ENCODE results near the gene LEP. TPM values are rescaled to one million over a fixed set of nuclear protein-coding genes. Genes with fewer than 3 reads are reported as not detected.

Gene LEP
- total RNA-seq, 1 donor from 2014 or later = 7.4 TPM

- Histone ChIP-seq H3K9me3 (no peaks in the 10 kb centered on the region), H3K4me3 (no peak overlapping the region), H3K27ac (no peak overlapping the region), H3K27me3 (no peaks in the 10 kb centered on the region), H3K4me1 (peaks cover 36% of the 10 kb centered on the region), H3K36me3 (no peaks in the 10 kb centered on the region)
- intact Hi-C loops (cut with DNase I) = no loop called here
- DNase-seq (ENCODE audit: extremely low spot score in 2 of 2) = no peak
- TF ChIP-seq POLR2A (IDR thresholded peaks at IDR 0.05) = no peak
- TF ChIP-seq POLR2AphosphoS5 (IDR thresholded peaks at IDR 0.05; ENCODE audit: insufficient read depth in 1 of 2, low read depth in 1 of 2) = no peak
- TF ChIP-seq, protein P1, sequence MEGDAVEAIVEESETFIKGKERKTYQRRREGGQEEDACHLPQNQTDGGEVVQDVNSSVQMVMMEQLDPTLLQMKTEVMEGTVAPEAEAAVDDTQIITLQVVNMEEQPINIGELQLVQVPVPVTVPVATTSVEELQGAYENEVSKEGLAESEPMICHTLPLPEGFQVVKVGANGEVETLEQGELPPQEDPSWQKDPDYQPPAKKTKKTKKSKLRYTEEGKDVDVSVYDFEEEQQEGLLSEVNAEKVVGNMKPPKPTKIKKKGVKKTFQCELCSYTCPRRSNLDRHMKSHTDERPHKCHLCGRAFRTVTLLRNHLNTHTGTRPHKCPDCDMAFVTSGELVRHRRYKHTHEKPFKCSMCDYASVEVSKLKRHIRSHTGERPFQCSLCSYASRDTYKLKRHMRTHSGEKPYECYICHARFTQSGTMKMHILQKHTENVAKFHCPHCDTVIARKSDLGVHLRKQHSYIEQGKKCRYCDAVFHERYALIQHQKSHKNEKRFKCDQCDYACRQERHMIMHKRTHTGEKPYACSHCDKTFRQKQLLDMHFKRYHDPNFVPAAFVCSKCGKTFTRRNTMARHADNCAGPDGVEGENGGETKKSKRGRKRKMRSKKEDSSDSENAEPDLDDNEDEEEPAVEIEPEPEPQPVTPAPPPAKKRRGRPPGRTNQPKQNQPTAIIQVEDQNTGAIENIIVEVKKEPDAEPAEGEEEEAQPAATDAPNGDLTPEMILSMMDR (IDR thresholded peaks at IDR 0.05) = no peak
Observed at GRCh38 chr7:128262273-128263028, 21.4 kb downstream of the LEP start.

- H3K4me3 ChIP-seq = no peak overlapping the region
- H3K27me3 ChIP-seq = no peaks in the 10 kb centered on the region
- TF ChIP-seq POLR2A (IDR thresholded peaks at IDR 0.05) (no peak), POLR2AphosphoS5 (IDR thresholded peaks at IDR 0.05; ENCODE audit: insufficient read depth in 1 of 2, low read depth in 1 of 2) (no peak)
- TF ChIP-seq, protein P1 (IDR thresholded peaks at IDR 0.05) = no peak
- no peak for DNase-seq (ENCODE audit: extremely low spot score in 2 of 2)
- peaks cover 46% of the 10 kb centered on the region for H3K4me1 ChIP-seq
- intact Hi-C loops (cut with DNase I) = no loop called here
- no peak overlapping the region for H3K27ac ChIP-seq
- no peaks in the 10 kb centered on the region for H3K36me3 ChIP-seq
- H3K9me3 ChIP-seq = no peaks in the 10 kb centered on the region
Observed at GRCh38 chr7:128263420-128263819, 22.3 kb downstream of the LEP start.

GRCh38 chr7:128264477-128264876 is 23.4 kb downstream of the LEP start:
- Histone ChIP-seq H3K9me3 (no peaks in the 10 kb centered on the region), H3K27ac (no peak overlapping the region), H3K4me1 (peaks cover 46% of the 10 kb centered on the region), H3K4me3 (no peak overlapping the region), H3K36me3 (no peaks in the 10 kb centered on the region), H3K27me3 (no peaks in the 10 kb centered on the region)
- TF ChIP-seq POLR2A (IDR thresholded peaks at IDR 0.05) (no peak), POLR2AphosphoS5 (IDR thresholded peaks at IDR 0.05; ENCODE audit: insufficient read depth in 1 of 2, low read depth in 1 of 2) (no peak)
- TF ChIP-seq, protein P1 (IDR thresholded peaks at IDR 0.05) = no peak
- no peak for DNase-seq (ENCODE audit: extremely low spot score in 2 of 2)
- intact Hi-C loops (cut with DNase I) = no loop called here

GRCh38 chr7:128265156-128265905 is 24.3 kb downstream of the LEP start:
- Histone ChIP-seq H3K9me3 (no peaks in the 10 kb centered on the region), H3K4me3 (no peak overlapping the region), H3K27ac (no peak overlapping the region), H3K4me1 (peaks cover 43% of the 10 kb centered on the region), H3K36me3 (no peaks in the 10 kb centered on the region), H3K27me3 (no peaks in the 10 kb centered on the region)
- DNase-seq (ENCODE audit: extremely low spot score in 2 of 2) = no peak
- intact Hi-C loops (cut with DNase I) = no loop called here
- TF ChIP-seq POLR2A (IDR thresholded peaks at IDR 0.05) (no peak), POLR2AphosphoS5 (IDR thresholded peaks at IDR 0.05; ENCODE audit: insufficient read depth in 1 of 2, low read depth in 1 of 2) (no peak)
- TF ChIP-seq, protein P1 (IDR thresholded peaks at IDR 0.05) = no peak

DNA sequence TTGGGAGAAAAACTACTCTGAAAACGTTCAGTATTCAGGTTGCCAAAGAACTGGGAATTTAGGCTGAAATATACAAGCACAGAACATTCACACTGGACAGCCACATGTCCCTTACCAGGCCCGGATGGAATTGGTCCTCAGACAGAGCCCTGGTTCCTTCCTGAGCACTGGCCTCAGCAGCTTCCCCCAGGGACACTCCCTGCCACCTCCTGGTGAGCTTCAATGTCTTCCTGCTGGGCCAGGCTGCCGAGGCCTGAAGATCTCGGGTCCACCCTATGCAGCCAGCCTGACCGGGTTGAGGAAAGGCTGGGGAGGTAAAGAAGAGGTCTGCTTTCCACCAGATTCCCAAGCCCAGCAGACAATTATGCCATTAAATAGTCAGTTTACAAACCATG is 24.8 kb downstream of the LEP start:
- no peak for TF ChIP-seq POLR2A (IDR thresholded peaks at IDR 0.05)
- TF ChIP-seq, protein P1 (IDR thresholded peaks at IDR 0.05) = no peak
- no peak for TF ChIP-seq POLR2AphosphoS5 (IDR thresholded peaks at IDR 0.05; ENCODE audit: insufficient read depth in 1 of 2, low read depth in 1 of 2)
- H3K27ac ChIP-seq = no peak overlapping the region
- intact Hi-C loops (cut with DNase I) = no loop called here
- DNase-seq (ENCODE audit: extremely low spot score in 2 of 2) = no peak
- no peaks in the 10 kb centered on the region for H3K27me3 ChIP-seq
- no peaks in the 10 kb centered on the region for H3K36me3 ChIP-seq
- H3K4me3 ChIP-seq = no peak overlapping the region
- H3K4me1 ChIP-seq = peaks cover 39% of the 10 kb centered on the region
- no peaks in the 10 kb centered on the region for H3K9me3 ChIP-seq
